AG04450 (cell line): ENCODE results near the gene SLF1. TPM values are rescaled to one million over a fixed set of nuclear protein-coding genes. Genes with fewer than 3 reads are reported as not detected.

Experiments used
- CTCF ChIA-PET: fragments of 300-600, 350-600 bp; formaldehyde crosslinking; extraction: SDS; loops from one replicate; lab custom pipeline; 2022; ENCODE audit warnings: antibody characterized with exemption, inconsistent platforms; lab: Charles Lee
- POLR2A ChIA-PET: fragments of 350-600 bp; formaldehyde crosslinking; extraction: SDS; loops from one replicate; lab custom pipeline; 2021; ENCODE audit warnings: antibody characterized with exemption, inconsistent platforms; lab: Yijun Ruan, JAX
- DNase-seq: peaks from one replicate; pipeline ENCODE4 v3.0.0-alpha.2; 2011; ENCODE audit warnings: low read depth, low spot score
- H3K27ac ChIP-seq: one replicate; pipeline ENCODE4 v1.5.1; 2012; ENCODE audit warnings: low read depth, low read length, control low read depth
- H3K27me3 ChIP-seq: one replicate; pipeline ENCODE4 v1.6.0; 2012; ENCODE audit warnings: low read length; ENCODE audit not compliant: control insufficient read depth, insufficient read depth
- H3K4me3 ChIP-seq: 2 replicates; pipeline ENCODE4 v1.5.1; 2011; ENCODE audit warnings: mild to moderate bottlenecking, low read depth, low read length, control low read depth
- H3K9me3 ChIP-seq: 2 replicates; pipeline ENCODE4 v1.5.1; 2012; ENCODE audit warnings: low read length; ENCODE audit not compliant: control insufficient read depth, insufficient read depth
- CTCF ChIP-seq: IDR thresholded peaks from 2 replicates; pipeline ENCODE4 v1.5.1; 2011; ENCODE audit warnings: low read depth, low read length, control low read depth, inconsistent platforms
- polyA plus RNA-seq: library from polyadenylated mRNA; depleted of rRNA; stranded (reverse); fragments of >200 nt; gene quantifications from 2 replicates; pipeline ENCODE4 v1.2.3, GENCODE V29; 2011

The SLF1 gene
- polyA plus RNA-seq, 1 experiment = 3.6 TPM

GRCh38 chr5:94672746-94673145 lies 54.3 kb downstream of the SLF1 start:
- no peak overlapping the region for H3K4me3 ChIP-seq
- CTCF ChIA-PET = no interaction called here
- H3K27me3 ChIP-seq = no peaks in the 10 kb centered on the region
- no peak for DNase-seq
- H3K27ac ChIP-seq = no peak overlapping the region
- POLR2A ChIA-PET = no interaction called here
- H3K9me3 ChIP-seq = no peaks in the 10 kb centered on the region
- TF ChIP-seq CTCF = no peak

- H3K27ac ChIP-seq = no peak overlapping the region
- H3K9me3 ChIP-seq = no peaks in the 10 kb centered on the region
- ChIA-PET CTCF (no interaction called here), POLR2A (interaction anchor here (0.6 kb wide), 1 partner anchor 10 kb away, joined by 7 read pairs; no protein-coding TSS in a partner anchor)
- no peak overlapping the region for H3K4me3 ChIP-seq
- DNase-seq = no peak
- H3K27me3 ChIP-seq = no peaks in the 10 kb centered on the region
- no peak for TF ChIP-seq CTCF
These were observed 56.3 kb downstream of the SLF1 start for GRCh38 chr5:94674490-94675382.

GRCh38 chr5:94675965-94676618 lies 57.6 kb downstream of the SLF1 start:
- Histone ChIP-seq H3K27me3 (no peaks in the 10 kb centered on the region), H3K4me3 (no peak overlapping the region), H3K9me3 (no peaks in the 10 kb centered on the region), H3K27ac (no peak overlapping the region)
- ChIA-PET POLR2A (no interaction called here), CTCF (interaction anchor here (0.7 to 1.1 kb wide), 2 partner anchors 47 to 207 kb away, joined by 3 to 5 read pairs; no protein-coding TSS in a partner anchor)
- DNase-seq = no peak
- TF ChIP-seq CTCF = no peak

- H3K4me3 ChIP-seq = no peak overlapping the region
- POLR2A ChIA-PET = no interaction called here
- no peaks in the 10 kb centered on the region for H3K27me3 ChIP-seq
- CTCF ChIA-PET = interaction anchor here (1.8 kb wide), 1 partner anchor 9 kb away, joined by 5 read pairs; no protein-coding TSS in a partner anchor
- H3K9me3 ChIP-seq = no peaks in the 10 kb centered on the region
- H3K27ac ChIP-seq = no peak overlapping the region
- TF ChIP-seq CTCF = no peak
- DNase-seq = no peak
These were observed 64.5 kb downstream of the SLF1 start for GRCh38 chr5:94682814-94683520.
